Esophagus squamous epithelium (tissue), 4 donors: ENCODE measurements around the gene ROR1.

ENCODE experiments used
- POLR2A ChIP-seq, 4 donors: fragments of 450-650 bp; IDR thresholded peaks; one replicate each; pipeline ENCODE4 v1.6.1; 2017; ENCODE audit warnings: antibody characterized with exemption in 4 of 4, mild to moderate bottlenecking in 4 of 4, moderate library complexity in 3 of 4
- TF ChIP-seq, protein P1 (sequence below), 6 experiments: fragments of 450-650 bp in 4 of 6; fragments of 200-600 bp in 2 of 6; sonication (generic) in 2 of 6; IDR thresholded peaks; one replicate each; pipeline ENCODE4 v1.5.1; 2016 to 2019; ENCODE audit warnings: antibody characterized with exemption in 6 of 6, mild to moderate bottlenecking in 4 of 6, moderate library complexity in 4 of 6

DNA sequence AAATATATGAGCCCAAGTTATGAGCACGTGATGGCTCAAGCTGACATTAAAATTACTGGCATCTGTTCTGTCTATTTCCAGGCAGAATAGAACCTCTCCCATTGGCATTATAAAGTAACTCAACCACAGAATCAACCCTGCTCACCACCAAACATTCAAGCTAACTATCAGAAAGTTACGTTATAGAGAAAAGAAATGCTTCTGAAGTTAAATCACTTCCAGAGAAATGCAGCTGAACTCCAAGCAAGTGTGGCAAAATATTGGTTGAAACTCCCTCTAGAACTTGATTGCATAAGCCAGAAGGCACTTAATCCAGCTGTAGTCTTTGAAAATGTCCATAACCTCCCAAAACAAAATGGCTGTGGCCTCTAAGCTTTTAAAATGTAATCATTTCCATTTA lies 393.4 kb downstream of the ROR1 start:
- TF ChIP-seq POLR2A (IDR thresholded peaks at IDR 0.05): no peak
- TF ChIP-seq, protein P1, sequence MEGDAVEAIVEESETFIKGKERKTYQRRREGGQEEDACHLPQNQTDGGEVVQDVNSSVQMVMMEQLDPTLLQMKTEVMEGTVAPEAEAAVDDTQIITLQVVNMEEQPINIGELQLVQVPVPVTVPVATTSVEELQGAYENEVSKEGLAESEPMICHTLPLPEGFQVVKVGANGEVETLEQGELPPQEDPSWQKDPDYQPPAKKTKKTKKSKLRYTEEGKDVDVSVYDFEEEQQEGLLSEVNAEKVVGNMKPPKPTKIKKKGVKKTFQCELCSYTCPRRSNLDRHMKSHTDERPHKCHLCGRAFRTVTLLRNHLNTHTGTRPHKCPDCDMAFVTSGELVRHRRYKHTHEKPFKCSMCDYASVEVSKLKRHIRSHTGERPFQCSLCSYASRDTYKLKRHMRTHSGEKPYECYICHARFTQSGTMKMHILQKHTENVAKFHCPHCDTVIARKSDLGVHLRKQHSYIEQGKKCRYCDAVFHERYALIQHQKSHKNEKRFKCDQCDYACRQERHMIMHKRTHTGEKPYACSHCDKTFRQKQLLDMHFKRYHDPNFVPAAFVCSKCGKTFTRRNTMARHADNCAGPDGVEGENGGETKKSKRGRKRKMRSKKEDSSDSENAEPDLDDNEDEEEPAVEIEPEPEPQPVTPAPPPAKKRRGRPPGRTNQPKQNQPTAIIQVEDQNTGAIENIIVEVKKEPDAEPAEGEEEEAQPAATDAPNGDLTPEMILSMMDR (IDR thresholded peaks at IDR 0.05): no peak
